ENCODE data around the gene E2F6.

DNA sequence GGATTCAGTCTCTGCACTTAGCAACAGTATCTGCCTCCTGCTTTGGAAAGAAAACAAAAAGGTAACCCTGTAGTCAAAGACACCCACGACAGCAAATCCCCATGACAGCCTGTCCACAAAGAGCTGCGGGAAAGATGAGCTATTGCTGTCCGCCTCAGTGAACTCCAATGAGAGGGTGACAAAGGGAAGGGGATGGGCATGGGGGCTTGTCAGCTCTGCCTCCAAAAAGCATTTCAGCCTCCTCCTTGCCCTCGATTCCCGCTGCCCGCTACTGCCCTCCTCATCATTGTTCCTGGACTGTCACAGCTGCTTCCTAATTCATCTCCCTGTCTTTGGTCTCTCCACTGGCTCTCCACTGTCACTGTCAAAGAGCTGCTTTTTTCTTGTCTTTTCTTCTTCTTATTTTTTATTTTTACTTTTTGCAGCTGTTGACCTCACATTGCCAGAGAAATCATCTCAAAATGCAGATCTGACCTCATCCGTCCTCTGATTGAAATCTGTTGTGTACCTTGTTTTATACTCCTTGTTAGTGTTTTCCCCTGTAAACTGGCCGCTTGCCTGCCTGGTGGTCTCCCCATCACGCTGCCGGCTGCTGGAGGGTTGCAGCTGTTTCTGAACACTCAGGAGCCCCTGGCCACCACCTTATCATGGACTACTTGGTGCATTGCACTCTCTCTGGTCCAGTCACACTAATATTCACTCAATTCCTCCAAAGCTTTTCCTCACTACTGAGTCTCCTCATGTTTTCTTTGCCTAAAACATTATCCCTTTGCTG lies 7.9 kb upstream of the E2F6 start:
- TF ChIP-seq EZH2 (IDR thresholded peaks at IDR 0.05) (no peak), POLR2AphosphoS5 (IDR thresholded peaks at IDR 0.05; ENCODE audit: borderline replicate concordance, low read depth, low read length) (no peak)
